Measurements from ENCODE around the gene MAP1A.
"Not testable (repeated sequence)": the region's sequence is repeated elsewhere in the genome, so short reads cannot be mapped to it uniquely, and the experiment has no call there.

- not testable (repeated sequence) for TF ChIP-seq EP300 (conservative IDR thresholded peaks at IDR 0.05; ENCODE audit: poor library complexity, severe bottlenecking); EZH2 (IDR thresholded peaks at IDR 0.05; ENCODE audit: borderline replicate concordance, insufficient read depth, low read length, poor library complexity, severe bottlenecking); RAD21 (conservative IDR thresholded peaks at IDR 0.05)
- TF ChIP-seq, protein P1, sequence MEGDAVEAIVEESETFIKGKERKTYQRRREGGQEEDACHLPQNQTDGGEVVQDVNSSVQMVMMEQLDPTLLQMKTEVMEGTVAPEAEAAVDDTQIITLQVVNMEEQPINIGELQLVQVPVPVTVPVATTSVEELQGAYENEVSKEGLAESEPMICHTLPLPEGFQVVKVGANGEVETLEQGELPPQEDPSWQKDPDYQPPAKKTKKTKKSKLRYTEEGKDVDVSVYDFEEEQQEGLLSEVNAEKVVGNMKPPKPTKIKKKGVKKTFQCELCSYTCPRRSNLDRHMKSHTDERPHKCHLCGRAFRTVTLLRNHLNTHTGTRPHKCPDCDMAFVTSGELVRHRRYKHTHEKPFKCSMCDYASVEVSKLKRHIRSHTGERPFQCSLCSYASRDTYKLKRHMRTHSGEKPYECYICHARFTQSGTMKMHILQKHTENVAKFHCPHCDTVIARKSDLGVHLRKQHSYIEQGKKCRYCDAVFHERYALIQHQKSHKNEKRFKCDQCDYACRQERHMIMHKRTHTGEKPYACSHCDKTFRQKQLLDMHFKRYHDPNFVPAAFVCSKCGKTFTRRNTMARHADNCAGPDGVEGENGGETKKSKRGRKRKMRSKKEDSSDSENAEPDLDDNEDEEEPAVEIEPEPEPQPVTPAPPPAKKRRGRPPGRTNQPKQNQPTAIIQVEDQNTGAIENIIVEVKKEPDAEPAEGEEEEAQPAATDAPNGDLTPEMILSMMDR (IDR thresholded peaks at IDR 0.05; ENCODE audit: poor library complexity, severe bottlenecking): not testable (repeated sequence)
These were observed 49.2 kb downstream of the MAP1A start for GRCh38 chr15:43566615-43567014.

All from neural cell (in vitro differentiated cells).